ENCODE measurements around the gene AVEN.

DNA sequence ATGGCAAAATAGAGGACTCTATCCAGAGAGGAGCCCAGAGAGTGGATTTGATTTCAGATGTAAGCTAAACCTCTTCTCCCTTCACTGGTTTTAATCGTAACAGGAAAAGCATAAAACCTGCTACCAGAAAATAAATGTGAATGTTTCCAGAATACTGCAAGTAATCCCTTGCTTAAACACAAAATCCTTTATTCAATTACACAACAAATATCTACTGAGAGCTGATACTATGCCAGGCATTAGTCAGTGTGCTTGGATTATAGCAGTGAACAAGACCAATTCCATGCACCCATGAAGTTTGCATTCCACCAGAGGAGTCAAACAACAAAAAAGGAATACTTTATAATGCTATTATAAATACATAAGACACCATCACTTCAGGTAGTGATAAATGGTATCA, 15.1 kb downstream of the AVEN start:
- TF ChIP-seq, protein P1, sequence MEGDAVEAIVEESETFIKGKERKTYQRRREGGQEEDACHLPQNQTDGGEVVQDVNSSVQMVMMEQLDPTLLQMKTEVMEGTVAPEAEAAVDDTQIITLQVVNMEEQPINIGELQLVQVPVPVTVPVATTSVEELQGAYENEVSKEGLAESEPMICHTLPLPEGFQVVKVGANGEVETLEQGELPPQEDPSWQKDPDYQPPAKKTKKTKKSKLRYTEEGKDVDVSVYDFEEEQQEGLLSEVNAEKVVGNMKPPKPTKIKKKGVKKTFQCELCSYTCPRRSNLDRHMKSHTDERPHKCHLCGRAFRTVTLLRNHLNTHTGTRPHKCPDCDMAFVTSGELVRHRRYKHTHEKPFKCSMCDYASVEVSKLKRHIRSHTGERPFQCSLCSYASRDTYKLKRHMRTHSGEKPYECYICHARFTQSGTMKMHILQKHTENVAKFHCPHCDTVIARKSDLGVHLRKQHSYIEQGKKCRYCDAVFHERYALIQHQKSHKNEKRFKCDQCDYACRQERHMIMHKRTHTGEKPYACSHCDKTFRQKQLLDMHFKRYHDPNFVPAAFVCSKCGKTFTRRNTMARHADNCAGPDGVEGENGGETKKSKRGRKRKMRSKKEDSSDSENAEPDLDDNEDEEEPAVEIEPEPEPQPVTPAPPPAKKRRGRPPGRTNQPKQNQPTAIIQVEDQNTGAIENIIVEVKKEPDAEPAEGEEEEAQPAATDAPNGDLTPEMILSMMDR (IDR thresholded peaks at IDR 0.05), result no peak
- TF ChIP-seq POLR2A (IDR thresholded peaks at IDR 0.05), result no peak
- TF ChIP-seq POLR2AphosphoS5 (IDR thresholded peaks at IDR 0.05), result no peak
